ACC112 (cell line): Measurements from ENCODE around the gene GYPA.
"Not testable (repeated sequence)": the region's sequence is repeated elsewhere in the genome, so short reads cannot be mapped to it uniquely, and the experiment has no call there.

ENCODE experiments used
- H2AFZ ChIP-seq: fragments of 200-600 bp; sonication (generic); one replicate; pipeline ENCODE4 v1.6.0; 2017; ENCODE audit warnings: antibody characterized with exemption, low read length; ENCODE audit not compliant: unreplicated experiment
- H3K27ac ChIP-seq: fragments of 200-600 bp; sonication (generic); 2 replicates; pipeline ENCODE4 v1.5.1; 2014; ENCODE audit warnings: low read depth, mild to moderate bottlenecking, antibody characterized with exemption, low read length, moderate library complexity
- H3K27me3 ChIP-seq: fragments of 200-600 bp; sonication (generic); 2 replicates; pipeline ENCODE4 v1.6.1; 2014; ENCODE audit warnings: mild to moderate bottlenecking, antibody characterized with exemption, low read length, moderate library complexity, mixed read lengths; ENCODE audit not compliant: insufficient read depth
- H3K36me3 ChIP-seq: fragments of 200-600 bp; sonication (generic); 2 replicates; pipeline ENCODE4 v1.6.1; 2016; ENCODE audit warnings: mild to moderate bottlenecking, antibody characterized with exemption, low read length, moderate library complexity, mixed read lengths; ENCODE audit not compliant: insufficient read depth
- H3K4me1 ChIP-seq: fragments of 200-600 bp; sonication (generic); one replicate; pipeline ENCODE4 v1.6.1; 2016; ENCODE audit warnings: low read length, mixed read lengths; ENCODE audit not compliant: insufficient read depth, unreplicated experiment, control insufficient read depth
- H3K4me3 ChIP-seq: fragments of 200-600 bp; sonication (generic); 2 replicates; pipeline ENCODE4 v1.5.1; 2014; ENCODE audit warnings: mild to moderate bottlenecking, low read depth, low read length
- H3K79me2 ChIP-seq: fragments of 200-600 bp; sonication (generic); one replicate; pipeline ENCODE4 v1.6.0; 2016; ENCODE audit warnings: low read length; ENCODE audit not compliant: control insufficient read depth, unreplicated experiment, insufficient read depth

Gene GYPA

GRCh38 chr4:144091181-144091580, 49.3 kb downstream of the GYPA start:
- not testable (repeated sequence) for H3K4me3 ChIP-seq, H3K36me3 ChIP-seq, H3K79me2 ChIP-seq, H3K4me1 ChIP-seq, H2AFZ ChIP-seq, H3K27me3 ChIP-seq, H3K27ac ChIP-seq

DNA sequence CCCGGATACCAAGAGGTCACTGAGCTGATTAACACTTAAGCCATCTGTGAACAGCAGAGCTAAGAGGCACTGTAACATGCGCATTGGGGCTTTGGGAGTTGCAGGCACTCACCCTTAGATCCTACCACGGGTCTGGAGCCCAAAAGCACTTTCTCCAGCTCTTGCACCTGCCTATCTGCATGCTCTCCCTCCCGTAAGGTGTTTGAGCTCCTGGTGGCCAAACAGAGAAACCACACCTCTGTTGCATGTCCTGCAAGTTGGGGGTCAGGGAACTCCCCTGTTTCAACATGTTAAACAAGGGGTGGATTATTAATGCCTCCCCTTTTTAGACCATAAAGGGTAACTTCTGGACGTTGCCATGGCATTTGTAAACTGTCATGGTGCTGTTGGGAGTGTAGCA, 49.8 kb downstream of the GYPA start:
- Histone ChIP-seq H3K27me3 (no peaks in the 10 kb centered on the region), H2AFZ (no peak overlapping the region), H3K4me3 (no peak overlapping the region), H3K36me3 (no peaks in the 10 kb centered on the region), H3K79me2 (no peaks in the 10 kb centered on the region), H3K4me1 (no peaks in the 10 kb centered on the region), H3K27ac (no peak overlapping the region)

- H3K27ac ChIP-seq, H3K79me2 ChIP-seq, H3K27me3 ChIP-seq, H3K4me1 ChIP-seq, H3K4me3 ChIP-seq, H3K36me3 ChIP-seq, H2AFZ ChIP-seq: not testable (repeated sequence)
Observed at GRCh38 chr4:144082053-144082452, 58.5 kb downstream of the GYPA start.

- not testable (repeated sequence) for H3K27me3 ChIP-seq, H3K79me2 ChIP-seq
Observed at GRCh38 chr4:144080135-144080534, 60.4 kb downstream of the GYPA start.

DNA sequence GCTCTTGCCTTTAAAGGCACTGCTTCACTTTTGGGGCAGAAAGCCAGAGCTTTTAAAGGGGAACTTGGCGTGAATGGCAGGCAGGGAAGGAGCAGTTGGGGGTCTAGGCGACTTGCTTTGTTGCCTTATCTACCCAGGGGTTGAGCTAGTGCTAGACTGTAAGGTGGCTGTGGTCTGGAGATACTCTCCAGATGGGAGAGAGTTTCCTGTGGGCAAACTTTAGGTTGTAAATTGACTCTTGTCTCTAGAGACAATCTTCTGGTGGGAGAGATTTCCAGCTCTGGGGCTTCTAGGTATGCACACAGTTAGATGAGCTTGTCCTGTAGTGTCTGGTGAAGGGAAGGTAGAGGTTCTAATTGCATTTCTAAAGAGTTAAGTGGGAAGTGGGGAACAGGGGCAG, 61.8 kb downstream of the GYPA start:
- H3K27me3 ChIP-seq, H3K4me1 ChIP-seq, H3K36me3 ChIP-seq, H2AFZ ChIP-seq, H3K4me3 ChIP-seq, H3K79me2 ChIP-seq, H3K27ac ChIP-seq: not testable (repeated sequence)

More at GRCh38 chr4:144080135-144080534, 60.4 kb downstream of the GYPA start:
- not testable (repeated sequence) for H3K27ac ChIP-seq, H3K36me3 ChIP-seq, H2AFZ ChIP-seq, H3K4me1 ChIP-seq, H3K4me3 ChIP-seq

DNA sequence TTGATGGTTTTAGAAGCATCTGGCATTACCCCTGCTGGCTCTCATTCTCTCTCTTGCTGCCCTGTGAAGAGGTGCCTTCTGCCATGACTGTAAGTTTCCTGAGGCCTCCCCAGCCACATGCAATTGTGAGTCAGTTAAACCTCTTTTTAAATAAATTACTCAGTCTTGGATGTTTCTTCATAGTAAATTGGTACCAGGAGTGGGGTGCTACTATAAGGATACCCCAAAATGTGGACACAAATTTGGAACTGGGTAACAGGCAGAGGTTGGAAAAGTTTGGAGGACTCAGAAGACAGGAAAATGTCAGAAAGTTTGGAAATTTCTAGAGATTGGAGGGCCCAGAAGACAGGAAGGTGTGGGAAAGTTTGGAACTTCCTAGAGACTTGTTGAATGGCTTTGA, 79.0 kb downstream of the GYPA start:
- not testable (repeated sequence) for H3K4me1 ChIP-seq, H3K27me3 ChIP-seq, H3K36me3 ChIP-seq, H2AFZ ChIP-seq, H3K4me3 ChIP-seq, H3K79me2 ChIP-seq, H3K27ac ChIP-seq

DNA sequence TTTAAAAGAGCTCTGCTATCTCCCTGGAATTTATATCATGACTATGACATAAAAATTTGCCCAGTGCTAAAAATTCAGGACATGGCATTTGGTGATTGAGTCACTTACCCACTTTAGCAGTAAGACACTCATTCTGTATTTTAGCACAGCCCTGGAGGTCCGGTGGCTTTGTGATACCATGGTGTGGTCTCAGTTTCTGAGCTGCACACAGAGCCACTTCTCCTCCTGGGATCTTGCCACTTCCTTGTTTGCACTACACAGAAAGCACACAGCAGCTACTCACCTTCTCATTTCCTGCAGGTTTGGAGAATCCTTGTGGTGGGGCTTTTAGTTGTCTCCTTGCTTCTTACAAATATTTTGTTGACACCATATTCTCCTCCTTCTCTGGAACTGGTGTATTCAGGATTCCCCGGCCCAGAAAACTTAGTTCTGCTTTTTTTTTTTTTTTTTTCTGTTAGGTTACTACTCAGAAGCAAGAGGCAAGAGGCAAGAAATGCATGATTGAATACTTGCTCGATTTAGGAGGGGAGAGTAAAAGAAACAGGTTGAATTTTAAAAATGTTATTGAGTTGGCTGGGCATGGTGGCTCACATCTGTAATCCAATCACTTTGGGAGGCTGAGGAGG, 80.2 kb downstream of the GYPA start:
- H3K4me3 ChIP-seq, H3K79me2 ChIP-seq, H3K27ac ChIP-seq: not testable (repeated sequence)

More for the DNA sequence above, 80.2 kb downstream of the GYPA start:
- H3K36me3 ChIP-seq, H2AFZ ChIP-seq, H3K27me3 ChIP-seq, H3K4me1 ChIP-seq: not testable (repeated sequence)
